Measurements from ENCODE around the gene CDKAL1. TPM values are rescaled to one million over a fixed set of nuclear protein-coding genes. Genes with fewer than 3 reads are reported as not detected.

CDKAL1 gene
- total RNA-seq, 1 donor from 2014 or later = 11.6 TPM

- intact Hi-C loops (cut with DNase I) = no loop called here
- DNase-seq (ENCODE audit: missing footprints) (no peak), ATAC-seq (no peak)
These were observed 601.3 kb downstream of the CDKAL1 start for GRCh38 chr6:21135484-21136013.

- ATAC-seq (no peak), DNase-seq (ENCODE audit: missing footprints) (no peak)
- intact Hi-C loops (cut with DNase I) = no loop called here
These were observed 603.6 kb downstream of the CDKAL1 start for GRCh38 chr6:21137700-21138335.

GRCh38 chr6:21138336-21139069, 604.2 kb downstream of the CDKAL1 start:
- ATAC-seq (no peak), DNase-seq (ENCODE audit: missing footprints) (no peak)
- intact Hi-C loops (cut with DNase I) = no loop called here

GRCh38 chr6:21140966-21141365, 606.7 kb downstream of the CDKAL1 start:
- DNase-seq (ENCODE audit: missing footprints) (no peak), ATAC-seq (no peak)
- intact Hi-C loops (cut with DNase I) = no loop called here

GRCh38 chr6:21141616-21142303, 607.5 kb downstream of the CDKAL1 start:
- intact Hi-C loops (cut with DNase I) = no loop called here
- DNase-seq (ENCODE audit: missing footprints) = no peak
- no peak for ATAC-seq

- intact Hi-C loops (cut with DNase I) = no loop called here
- no peak for ATAC-seq
- no peak for DNase-seq (ENCODE audit: missing footprints)
These were observed 608.5 kb downstream of the CDKAL1 start for GRCh38 chr6:21142741-21143140.

GRCh38 chr6:21143645-21144044, 609.4 kb downstream of the CDKAL1 start:
- intact Hi-C loops (cut with DNase I) = no loop called here
- ATAC-seq (no peak), DNase-seq (ENCODE audit: missing footprints) (no peak)

GRCh38 chr6:21144928-21145327, 610.7 kb downstream of the CDKAL1 start:
- intact Hi-C loops (cut with DNase I) = no loop called here
- ATAC-seq = no peak
- no peak for DNase-seq (ENCODE audit: missing footprints)

GRCh38 chr6:21147995-21148394, 613.7 kb downstream of the CDKAL1 start:
- DNase-seq (ENCODE audit: missing footprints) (no peak), ATAC-seq (no peak)
- intact Hi-C loops (cut with DNase I) = no loop called here

- intact Hi-C loops (cut with DNase I) = no loop called here
- no peak for ATAC-seq
These were observed 615.2 kb downstream of the CDKAL1 start for GRCh38 chr6:21149470-21149869.

GRCh38 chr6:21150667-21151066, 616.4 kb downstream of the CDKAL1 start:
- DNase-seq (ENCODE audit: missing footprints) = no peak
- intact Hi-C loops (cut with DNase I) = no loop called here
- no peak for ATAC-seq

More at GRCh38 chr6:21149470-21149869, 615.2 kb downstream of the CDKAL1 start:
- no peak for DNase-seq (ENCODE audit: missing footprints)

GRCh38 chr6:21151119-21151518, 616.9 kb downstream of the CDKAL1 start:
- intact Hi-C loops (cut with DNase I) = no loop called here
- ATAC-seq (no peak), DNase-seq (ENCODE audit: missing footprints) (no peak)

GRCh38 chr6:21151530-21151929, 617.3 kb downstream of the CDKAL1 start:
- intact Hi-C loops (cut with DNase I) = no loop called here
- ATAC-seq = no peak
- no peak for DNase-seq (ENCODE audit: missing footprints)

- DNase-seq (ENCODE audit: missing footprints) = no peak
- ATAC-seq = no peak
- intact Hi-C loops (cut with DNase I) = no loop called here
These were observed 623.1 kb downstream of the CDKAL1 start for GRCh38 chr6:21157186-21157929.

GRCh38 chr6:21158149-21158548, 623.9 kb downstream of the CDKAL1 start:
- intact Hi-C loops (cut with DNase I) = no loop called here
- ATAC-seq = no peak
- DNase-seq (ENCODE audit: missing footprints) = no peak

- DNase-seq (ENCODE audit: missing footprints) = no peak
- intact Hi-C loops (cut with DNase I) = no loop called here
- no peak for ATAC-seq
These were observed 624.6 kb downstream of the CDKAL1 start for GRCh38 chr6:21158873-21159272.

- ATAC-seq (no peak), DNase-seq (ENCODE audit: missing footprints) (no peak)
- intact Hi-C loops (cut with DNase I) = no loop called here
These were observed 625.2 kb downstream of the CDKAL1 start for GRCh38 chr6:21159465-21159864.

GRCh38 chr6:21161707-21162106, 627.5 kb downstream of the CDKAL1 start:
- no peak for ATAC-seq

More at GRCh38 chr6:21161707-21162106, 627.5 kb downstream of the CDKAL1 start:
- DNase-seq (ENCODE audit: missing footprints) = no peak
- intact Hi-C loops (cut with DNase I) = no loop called here

Measured in Right ventricle myocardium inferior (tissue), 1 donor.